ENCODE measurements around the gene DCLRE1B.

DNA sequence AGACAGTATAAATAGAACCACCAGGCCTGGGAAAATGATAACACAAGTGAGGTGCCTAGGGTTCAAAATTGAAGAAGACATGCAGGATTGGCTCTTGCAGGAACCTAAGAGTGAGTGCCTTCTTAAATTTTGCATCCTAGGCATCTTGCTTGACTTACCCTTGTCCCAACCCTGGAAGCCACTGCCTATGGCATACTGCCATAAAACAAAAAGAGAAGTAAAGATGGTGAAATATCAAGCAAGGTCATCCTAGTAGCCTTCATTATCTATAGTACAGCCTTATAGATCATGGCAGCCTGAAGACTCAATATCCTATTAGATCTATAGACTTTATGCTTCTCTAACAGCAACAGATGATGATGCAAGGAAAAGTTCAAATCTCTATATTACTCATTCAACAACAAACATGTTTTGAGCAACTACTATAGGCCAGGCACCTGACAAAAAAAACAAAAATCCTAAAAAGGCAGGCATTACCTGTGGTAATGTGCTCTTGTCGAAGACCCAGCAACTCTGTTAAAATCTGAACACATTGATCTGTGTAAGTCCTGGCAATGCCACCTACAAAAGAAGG lies 6.8 kb upstream of the DCLRE1B start:
- TF ChIP-seq, protein P1, sequence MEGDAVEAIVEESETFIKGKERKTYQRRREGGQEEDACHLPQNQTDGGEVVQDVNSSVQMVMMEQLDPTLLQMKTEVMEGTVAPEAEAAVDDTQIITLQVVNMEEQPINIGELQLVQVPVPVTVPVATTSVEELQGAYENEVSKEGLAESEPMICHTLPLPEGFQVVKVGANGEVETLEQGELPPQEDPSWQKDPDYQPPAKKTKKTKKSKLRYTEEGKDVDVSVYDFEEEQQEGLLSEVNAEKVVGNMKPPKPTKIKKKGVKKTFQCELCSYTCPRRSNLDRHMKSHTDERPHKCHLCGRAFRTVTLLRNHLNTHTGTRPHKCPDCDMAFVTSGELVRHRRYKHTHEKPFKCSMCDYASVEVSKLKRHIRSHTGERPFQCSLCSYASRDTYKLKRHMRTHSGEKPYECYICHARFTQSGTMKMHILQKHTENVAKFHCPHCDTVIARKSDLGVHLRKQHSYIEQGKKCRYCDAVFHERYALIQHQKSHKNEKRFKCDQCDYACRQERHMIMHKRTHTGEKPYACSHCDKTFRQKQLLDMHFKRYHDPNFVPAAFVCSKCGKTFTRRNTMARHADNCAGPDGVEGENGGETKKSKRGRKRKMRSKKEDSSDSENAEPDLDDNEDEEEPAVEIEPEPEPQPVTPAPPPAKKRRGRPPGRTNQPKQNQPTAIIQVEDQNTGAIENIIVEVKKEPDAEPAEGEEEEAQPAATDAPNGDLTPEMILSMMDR (IDR thresholded peaks at IDR 0.05): no peak
- no peak for TF ChIP-seq POLR2A (IDR thresholded peaks at IDR 0.05)

Measured in Peyer's patch (tissue), 4 donors.